Esophagus squamous epithelium (tissue), 5 donors: ENCODE measurements around the gene TOMM22. TPM values are rescaled to one million over a fixed set of nuclear protein-coding genes. Genes with fewer than 3 reads are reported as not detected.
A peak's percentile ranks its signal among the peaks of the same experiment; 100 is the strongest.

Experiments
- DNase-seq: peaks from one replicate; lab custom pipeline; 2025; lab: John Stamatoyannopoulos, UW
- H3K27ac ChIP-seq, 4 donors: fragments of 200-600 bp; sonication (generic); one replicate each; pipeline ENCODE4 v1.5.1; 2016 to 2019; ENCODE audit warnings: mild to moderate bottlenecking in 1 of 4
- H3K27me3 ChIP-seq, 4 donors: fragments of 200-600 bp; sonication (generic); 1 replicate in 3 of 4; 2 replicates in 1 of 4; pipeline versions ENCODE4 v1.5.1 to v1.6.0; 2017 to 2021; ENCODE audit warnings: antibody characterized with exemption in 1 of 4
- H3K36me3 ChIP-seq, 3 donors: fragments of 200-600 bp; sonication (generic); one replicate each; pipeline ENCODE4 v1.5.1; 2016 to 2019
- H3K4me1 ChIP-seq, 3 donors: fragments of 200-600 bp; sonication (generic); one replicate each; pipeline ENCODE4 v1.5.1; 2017 to 2019
- H3K4me3 ChIP-seq, 4 donors: fragments of 200-600 bp; sonication (generic); 1 replicate in 3 of 4; 2 replicates in 1 of 4; pipeline ENCODE4 v1.5.1; 2016 to 2019; ENCODE audit warnings: mild to moderate bottlenecking in 2 of 4, moderate library complexity in 1 of 4
- H3K9me3 ChIP-seq, 3 donors: fragments of 200-600 bp; sonication (generic); one replicate each; pipeline ENCODE4 v1.5.1; 2016 to 2019
- POLR2A ChIP-seq, 4 donors: fragments of 450-650 bp; IDR thresholded peaks; one replicate each; pipeline ENCODE4 v1.6.1; 2017; ENCODE audit warnings: antibody characterized with exemption in 4 of 4, mild to moderate bottlenecking in 4 of 4, moderate library complexity in 3 of 4
- WGBS, 2 donors: methylation state at CpG; one replicate each; pipeline ENCODE4 v1.1.5; 2018; 5-methylcytosine and 5-hydroxymethylcytosine counted together
- intact Hi-C: fragments of 100-400 bp; cut with DNase I; formaldehyde crosslinking; loops from one replicate; pipeline ENCODE4 v1.15.0; 2022
- total RNA-seq, 4 donors: library from RNA; depleted of rRNA; stranded (reverse); fragments of >200 nt; gene quantifications; one replicate each; pipeline ENCODE4 v1.1.0, GENCODE V29; 2016
- TF ChIP-seq, protein P1 (sequence below), 6 experiments: fragments of 450-650 bp in 4 of 6; fragments of 200-600 bp in 2 of 6; sonication (generic) in 2 of 6; IDR thresholded peaks; one replicate each; pipeline ENCODE4 v1.5.1; 2016 to 2019; ENCODE audit warnings: antibody characterized with exemption in 6 of 6, mild to moderate bottlenecking in 4 of 6, moderate library complexity in 4 of 6
- donor health status: DM: yes; HTN: yes; CAD: no.

TOMM22 gene
- total RNA-seq, 4 donors from 2014 or later = 23.4 to 73.7 (median 57.2) TPM

GRCh38 chr22:38700270-38700788 lies 18.6 kb downstream of the TOMM22 start:
- TF ChIP-seq, protein P1, sequence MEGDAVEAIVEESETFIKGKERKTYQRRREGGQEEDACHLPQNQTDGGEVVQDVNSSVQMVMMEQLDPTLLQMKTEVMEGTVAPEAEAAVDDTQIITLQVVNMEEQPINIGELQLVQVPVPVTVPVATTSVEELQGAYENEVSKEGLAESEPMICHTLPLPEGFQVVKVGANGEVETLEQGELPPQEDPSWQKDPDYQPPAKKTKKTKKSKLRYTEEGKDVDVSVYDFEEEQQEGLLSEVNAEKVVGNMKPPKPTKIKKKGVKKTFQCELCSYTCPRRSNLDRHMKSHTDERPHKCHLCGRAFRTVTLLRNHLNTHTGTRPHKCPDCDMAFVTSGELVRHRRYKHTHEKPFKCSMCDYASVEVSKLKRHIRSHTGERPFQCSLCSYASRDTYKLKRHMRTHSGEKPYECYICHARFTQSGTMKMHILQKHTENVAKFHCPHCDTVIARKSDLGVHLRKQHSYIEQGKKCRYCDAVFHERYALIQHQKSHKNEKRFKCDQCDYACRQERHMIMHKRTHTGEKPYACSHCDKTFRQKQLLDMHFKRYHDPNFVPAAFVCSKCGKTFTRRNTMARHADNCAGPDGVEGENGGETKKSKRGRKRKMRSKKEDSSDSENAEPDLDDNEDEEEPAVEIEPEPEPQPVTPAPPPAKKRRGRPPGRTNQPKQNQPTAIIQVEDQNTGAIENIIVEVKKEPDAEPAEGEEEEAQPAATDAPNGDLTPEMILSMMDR (IDR thresholded peaks at IDR 0.05) = no peak
- TF ChIP-seq POLR2A (IDR thresholded peaks at IDR 0.05) = no peak
- intact Hi-C loops = no loop called here
- Histone ChIP-seq H3K27ac (peak overlapping the region; percentile 96 to 99 (median 99)), H3K27me3 (no peaks in the 10 kb centered on the region), H3K4me3 (peak overlapping the region; percentile 59 to 84 (median 75)), H3K4me1 (peaks cover 44 to 69% (median 53%) of the 10 kb centered on the region in 3 donors), H3K36me3 (no peaks in the 10 kb centered on the region), H3K9me3 (no peaks in the 10 kb centered on the region)
- 0 to 3% methylated on average over 5 to 8 of the region's 57 CpGs for WGBS, 2 donors
- DNase-seq = no peak

DNA sequence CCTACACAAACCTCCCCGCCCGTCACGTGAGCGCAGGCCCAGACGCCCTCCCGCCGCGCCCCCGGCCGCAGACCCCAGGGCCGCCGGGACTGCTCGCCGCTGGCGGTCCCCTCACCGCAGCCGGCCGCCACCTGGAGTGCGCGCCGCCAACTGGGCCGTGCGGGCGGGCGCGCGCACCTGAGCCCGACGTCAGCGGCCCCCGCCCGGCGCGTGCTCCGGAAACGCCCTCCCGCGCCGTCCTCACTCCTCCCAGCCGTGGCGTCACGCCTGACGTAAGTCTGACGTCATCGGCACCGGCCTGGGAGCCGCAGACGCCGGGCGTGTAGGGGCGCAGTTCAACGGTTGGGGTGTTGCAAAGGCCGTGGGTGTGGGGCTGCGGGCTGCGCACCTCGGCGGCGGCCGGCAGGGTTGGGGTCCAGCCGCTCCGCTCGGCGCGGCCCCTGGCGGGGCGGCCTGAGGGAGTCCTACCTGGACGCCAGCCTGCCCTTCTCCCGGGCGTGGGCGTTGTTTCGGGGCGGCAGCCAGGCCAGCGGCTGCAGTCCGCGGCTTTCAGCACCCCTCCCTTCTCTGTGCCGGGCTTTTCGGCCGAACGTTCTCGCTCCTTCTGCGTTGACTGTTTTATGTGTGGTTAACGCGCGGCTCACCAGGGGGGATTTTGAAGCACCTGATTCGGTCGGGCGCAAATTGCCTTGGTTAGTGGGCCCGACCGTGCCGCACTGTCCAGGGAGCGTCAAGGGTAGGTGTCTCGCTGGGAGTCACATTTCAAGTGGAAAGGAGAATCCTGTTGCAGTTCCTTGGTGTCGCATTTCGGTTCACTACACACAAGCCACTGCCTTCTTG lies 19.3 kb downstream of the TOMM22 start, which contains the start of gene JOSD1:
JOSD1 (minus strand) TSS at position 155 of the 840 bp plus-strand sequence. CDS start 956 bp downstream, outside the sequence.
- H3K4me3 ChIP-seq = peak within 1 kb of the TSS; percentile 59 to 84 (median 75)
- TF ChIP-seq, protein P1 (IDR thresholded peaks at IDR 0.05) = peak in 2 of 6 experiments; percentile 19 to 36
- TF ChIP-seq POLR2A (IDR thresholded peaks at IDR 0.05) = peak in 3 of 4 donors; percentile 94 to 100 (median 100)
- no peaks in the 10 kb centered on the region for H3K27me3 ChIP-seq
- intact Hi-C loops = no loop called here
- no peaks in the 10 kb centered on the region for H3K9me3 ChIP-seq
- peak; percentile 58 for DNase-seq
- H3K4me1 ChIP-seq = peaks cover 44 to 62% (median 48%) of the 10 kb centered on the region in 3 donors
- H3K36me3 ChIP-seq = no peaks in the 10 kb centered on the region
- WGBS, 2 donors = 0 to 1% methylated on average over 2 to 25 of the region's 94 CpGs
- peak within 1 kb of the TSS; percentile 96 to 99 (median 99) for H3K27ac ChIP-seq

DNA sequence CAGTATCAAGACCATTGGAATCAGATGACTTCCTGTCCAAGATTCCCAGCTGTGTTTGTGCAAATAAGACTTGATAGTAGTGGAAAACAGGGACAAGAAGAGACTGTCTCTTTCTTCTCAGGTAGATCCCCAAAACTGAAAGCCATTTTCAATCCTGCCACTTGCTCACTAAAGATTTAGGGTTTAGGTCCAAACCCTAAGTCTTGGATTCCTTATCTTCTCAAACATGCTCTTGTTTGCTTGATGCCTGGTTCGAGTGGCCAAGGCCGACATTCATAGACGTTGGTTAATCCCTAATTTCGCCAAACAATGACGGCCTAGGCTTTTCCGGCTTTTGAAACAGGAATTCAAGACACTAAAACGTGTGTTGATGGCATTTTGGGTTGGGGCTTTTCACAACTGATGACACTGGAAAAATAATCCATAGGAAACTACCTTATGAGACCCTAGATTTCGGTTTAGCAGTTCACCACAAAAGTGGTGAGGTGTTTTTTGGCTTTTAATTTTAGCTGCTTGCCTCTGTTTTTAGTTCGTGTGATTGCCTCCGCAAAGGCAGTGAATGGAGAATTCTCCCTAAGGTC lies 23.0 kb downstream of the TOMM22 start:
- H3K4me3 ChIP-seq = peak overlapping the region; percentile 7 to 58 (median 28)
- no peaks in the 10 kb centered on the region for H3K27me3 ChIP-seq
- H3K4me1 ChIP-seq = peaks cover 16 to 55% (median 28%) of the 10 kb centered on the region in 3 donors
- TF ChIP-seq, protein P1 (IDR thresholded peaks at IDR 0.05) = no peak
- TF ChIP-seq POLR2A (IDR thresholded peaks at IDR 0.05) = no peak
- WGBS, 2 donors = 8 to 12% methylated on average over 10 of the region's 10 CpGs
- peak overlapping the region; percentile 73 to 93 (median 84) for H3K27ac ChIP-seq
- intact Hi-C loops = loop anchor here (5.0 kb wide), 1 partner anchor 43 kb away; no protein-coding TSS in a partner anchor
- H3K36me3 ChIP-seq = peaks cover 0 to 11% (median 0%) of the 10 kb centered on the region in 3 donors
- H3K9me3 ChIP-seq = no peaks in the 10 kb centered on the region
- DNase-seq = no peak

GRCh38 chr22:38705235-38706100 lies 23.7 kb downstream of the TOMM22 start, which contains the start of gene GTPBP1:
GTPBP1 (plus strand) TSS chr22:38705944; CDS start chr22:38705956, 12 bp downstream.
- peaks cover 0 to 18% (median 0%) of the 10 kb centered on the region in 3 donors for H3K36me3 ChIP-seq
- TF ChIP-seq, protein P1 (IDR thresholded peaks at IDR 0.05) = peak in 2 of 6 experiments; percentile 4 to 12
- peak in 3 of 4 donors; percentile 88 to 99 (median 97) for TF ChIP-seq POLR2A (IDR thresholded peaks at IDR 0.05)
- intact Hi-C loops = loop anchor here (5.0 kb wide), 1 partner anchor 42 kb away; no protein-coding TSS in a partner anchor
- WGBS, 2 donors = 0% methylated on average over 21 to 28 of the region's 55 CpGs
- H3K4me3 ChIP-seq = peak within 1 kb of the TSS; percentile 87 to 99 (median 96)
- H3K9me3 ChIP-seq = no peaks in the 10 kb centered on the region
- H3K27me3 ChIP-seq = no peaks in the 10 kb centered on the region
- peak within 1 kb of the TSS; percentile 96 to 100 (median 98) for H3K27ac ChIP-seq
- peaks cover 14 to 56% (median 27%) of the 10 kb centered on the region in 3 donors for H3K4me1 ChIP-seq
- peak; percentile 99 for DNase-seq
